A549 (cell line): ENCODE results near the gene NIBAN1. TPM values are rescaled to one million over a fixed set of nuclear protein-coding genes. Genes with fewer than 3 reads are reported as not detected.

Source experiments
- ATAC-seq, 2 experiments: fragments of 200-7000 bp in 1 of 2; fragments of >200 bp in 1 of 2; cut with Nextera tagmentation in 1 of 2; cut with Tn5 transposase in 1 of 2; 3 replicates each; pipeline versions ENCODE4 v1.8.0 to v1.9.1; 2018 to 2020; ENCODE audit warnings: mild to moderate bottlenecking in 1 of 2, moderate library complexity in 1 of 2
- CTCF ChIA-PET: fragments of 300-600 bp; sonication (Branson Sonifier 250); formaldehyde crosslinking; extraction: SDS; loops from one replicate; lab custom pipeline; 2021; ENCODE audit warnings: antibody characterized with exemption, inconsistent platforms; lab: Yijun Ruan, JAX
- POLR2A ChIA-PET: fragments of 350-600 bp; formaldehyde crosslinking; extraction: SDS; loops from one replicate; lab custom pipeline; 2021; ENCODE audit warnings: antibody characterized with exemption, inconsistent platforms; lab: Yijun Ruan, JAX
- DNase-seq, 2 experiments: peaks; one replicate each; pipeline versions ENCODE4 v3.0.0 to v3.0.0-alpha.2; 2011 to 2016; ENCODE audit warnings: low read depth in 1 of 2, low spot score in 1 of 2
- FAIRE-seq: peaks from 2 replicates; lab custom pipeline; 2011; peaks lifted over from hg19 to GRCh38; lab: Jason Lieb, UNC
- H3K27ac ChIP-seq, 2 experiments: fragments of >200 bp; sonication (Bioruptor Twin); formaldehyde crosslinking; 3 replicates each; pipeline ENCODE4 v1.5.1; 2016 to 2017
- H3K4me1 ChIP-seq: fragments of >200 bp; sonication (Bioruptor Twin); formaldehyde crosslinking; 3 replicates; pipeline ENCODE4 v1.6.1; 2016
- H3K4me2 ChIP-seq: fragments of >200 bp; sonication (Bioruptor Twin); formaldehyde crosslinking; 3 replicates; pipeline ENCODE4 v1.6.1; 2016
- H3K4me3 ChIP-seq: fragments of >200 bp; sonication (Bioruptor Twin); formaldehyde crosslinking; 3 replicates; pipeline ENCODE4 v1.5.1; 2016
- H3K9me3 ChIP-seq: fragments of >200 bp; sonication (Bioruptor Twin); formaldehyde crosslinking; 3 replicates; pipeline ENCODE4 v1.6.1; 2016
- BCL3 ChIP-seq: fragments of >200 bp; sonication (Bioruptor Twin); formaldehyde crosslinking; IDR thresholded peaks from 3 replicates; pipeline ENCODE4 v1.6.1; 2016
- CHD4 ChIP-seq: fragments of 200-600 bp; sonication (generic); IDR thresholded peaks from 2 replicates; pipeline ENCODE4 v1.6.1; 2016; ENCODE audit warnings: antibody characterized with exemption, mild to moderate bottlenecking, borderline replicate concordance
- E2F6 ChIP-seq: IDR thresholded peaks from 2 replicates; pipeline ENCODE4 v1.6.1; 2012; ENCODE audit warnings: low read depth, borderline replicate concordance
- EHF ChIP-seq: fragments of 250-450 bp; sonication (Bioruptor Pico); IDR thresholded peaks from 2 replicates; pipeline ENCODE4 v1.5.0; 2020; ENCODE audit warnings: mild to moderate bottlenecking
- EHMT2 ChIP-seq: fragments of 200-600 bp; sonication (generic); IDR thresholded peaks from 2 replicates; pipeline ENCODE4 v1.6.1; 2016; ENCODE audit warnings: antibody characterized with exemption, low read depth, mild to moderate bottlenecking, moderate library complexity
- FOSB ChIP-seq: fragments of 250-450 bp; sonication (Bioruptor Pico); IDR thresholded peaks from 2 replicates; pipeline ENCODE4 v1.5.0; 2020; ENCODE audit warnings: mild to moderate bottlenecking, moderate library complexity
- HOXA7 ChIP-seq: fragments of 250-450 bp; sonication (Bioruptor Pico); IDR thresholded peaks from 2 replicates; pipeline ENCODE4 v1.5.0; 2020; ENCODE audit warnings: mild to moderate bottlenecking, moderate library complexity
- JUNB ChIP-seq: fragments of >200 bp; sonication (Bioruptor Twin); formaldehyde crosslinking; IDR thresholded peaks from 2 replicates; pipeline ENCODE4 v1.6.1; 2016
- POLR2A ChIP-seq: IDR thresholded peaks from 2 replicates; pipeline ENCODE4 v1.6.1; 2012; ENCODE audit warnings: mild to moderate bottlenecking, low read length
- POLR2AphosphoS2 ChIP-seq: conservative IDR thresholded peaks from 2 replicates; pipeline ENCODE4 v1.6.1; 2012; ENCODE audit warnings: low read length, improper control_type of control experiment, inconsistent platforms
- RARB ChIP-seq: fragments of 250-450 bp; sonication (Bioruptor Pico); IDR thresholded peaks from 2 replicates; pipeline ENCODE4 v1.8.0; 2021; ENCODE audit warnings: mild to moderate bottlenecking, moderate library complexity
- REST ChIP-seq: fragments of 200-600 bp; sonication (generic); IDR thresholded peaks from 2 replicates; pipeline ENCODE4 v1.6.1; 2016; ENCODE audit warnings: antibody characterized with exemption, mild to moderate bottlenecking, moderate library complexity
- RFX5 ChIP-seq: fragments of 450-650 bp; IDR thresholded peaks from 2 replicates; pipeline ENCODE4 v1.7.1; 2014; ENCODE audit warnings: antibody characterized with exemption, mild to moderate bottlenecking, moderate library complexity
- SREBF2 ChIP-seq: fragments of 450-650 bp; IDR thresholded peaks from 2 replicates; pipeline ENCODE4 v1.6.1; 2014; ENCODE audit warnings: mild to moderate bottlenecking, moderate library complexity
- TFCP2L1 ChIP-seq: fragments of 250-450 bp; sonication (Bioruptor Pico); IDR thresholded peaks from 2 replicates; pipeline ENCODE4 v1.5.0; 2021; ENCODE audit warnings: mild to moderate bottlenecking
- WGBS: methylation state at CpG from one replicate; pipeline ENCODE4 v1.1.6; 2017; ENCODE audit errors: missing lambda C conversion rate; 5-methylcytosine and 5-hydroxymethylcytosine counted together
- polyA plus RNA-seq, 4 experiments: library from polyadenylated mRNA; depleted of rRNA in 3 of 4; stranded (reverse); fragments of >200 nt; fragmentation: RNase III in 1 of 4; extraction: RNeasy Plus Mini Kit Qiagen cat#74134 plus additional on column Dnase treatment in 1 of 4; gene quantifications; 2 replicates in 3 of 4; 3 replicates in 1 of 4; pipeline ENCODE4 v1.2.3, GENCODE V29; 2011 to 2017
- TF ChIP-seq, protein P1 (sequence below): fragments of >200 bp; sonication (Bioruptor Twin); formaldehyde crosslinking; IDR thresholded peaks from 2 replicates; pipeline ENCODE4 v1.6.1; 2016
- TF ChIP-seq, protein P2 (sequence below): fragments of 250-450 bp; sonication (Bioruptor Pico); IDR thresholded peaks from 2 replicates; pipeline ENCODE4 v1.5.0; 2020; ENCODE audit warnings: low read depth, mild to moderate bottlenecking, moderate library complexity

Gene NIBAN1
- polyA plus RNA-seq, 2 of the 4 experiments (the other 2 are of a cell fraction) = 0.35 to 12.7 TPM

GRCh38 chr1:184947497-184948256 lies 26.6 kb downstream of the NIBAN1 start (continued):
- TF ChIP-seq REST = no peak
- TF ChIP-seq, protein P1, sequence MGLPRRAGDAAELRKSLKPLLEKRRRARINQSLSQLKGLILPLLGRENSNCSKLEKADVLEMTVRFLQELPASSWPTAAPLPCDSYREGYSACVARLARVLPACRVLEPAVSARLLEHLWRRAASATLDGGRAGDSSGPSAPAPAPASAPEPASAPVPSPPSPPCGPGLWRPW = no peak
- TF ChIP-seq RARB (CRISPR knock-in tag) = no peak
- no peak for TF ChIP-seq POLR2AphosphoS2
- TF ChIP-seq, protein P2, sequence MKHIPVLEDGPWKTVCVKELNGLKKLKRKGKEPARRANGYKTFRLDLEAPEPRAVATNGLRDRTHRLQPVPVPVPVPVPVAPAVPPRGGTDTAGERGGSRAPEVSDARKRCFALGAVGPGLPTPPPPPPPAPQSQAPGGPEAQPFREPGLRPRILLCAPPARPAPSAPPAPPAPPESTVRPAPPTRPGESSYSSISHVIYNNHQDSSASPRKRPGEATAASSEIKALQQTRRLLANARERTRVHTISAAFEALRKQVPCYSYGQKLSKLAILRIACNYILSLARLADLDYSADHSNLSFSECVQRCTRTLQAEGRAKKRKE (CRISPR knock-in tag) = no peak
- TF ChIP-seq POLR2A = no peak
- TF ChIP-seq JUNB = no peak
- no peak for TF ChIP-seq EHF (CRISPR knock-in tag)
- no peak for TF ChIP-seq RFX5
- no peak for TF ChIP-seq TFCP2L1
- TF ChIP-seq FOSB (CRISPR knock-in tag) = no peak
- TF ChIP-seq, all 56 proteins: peak for 0

DNA sequence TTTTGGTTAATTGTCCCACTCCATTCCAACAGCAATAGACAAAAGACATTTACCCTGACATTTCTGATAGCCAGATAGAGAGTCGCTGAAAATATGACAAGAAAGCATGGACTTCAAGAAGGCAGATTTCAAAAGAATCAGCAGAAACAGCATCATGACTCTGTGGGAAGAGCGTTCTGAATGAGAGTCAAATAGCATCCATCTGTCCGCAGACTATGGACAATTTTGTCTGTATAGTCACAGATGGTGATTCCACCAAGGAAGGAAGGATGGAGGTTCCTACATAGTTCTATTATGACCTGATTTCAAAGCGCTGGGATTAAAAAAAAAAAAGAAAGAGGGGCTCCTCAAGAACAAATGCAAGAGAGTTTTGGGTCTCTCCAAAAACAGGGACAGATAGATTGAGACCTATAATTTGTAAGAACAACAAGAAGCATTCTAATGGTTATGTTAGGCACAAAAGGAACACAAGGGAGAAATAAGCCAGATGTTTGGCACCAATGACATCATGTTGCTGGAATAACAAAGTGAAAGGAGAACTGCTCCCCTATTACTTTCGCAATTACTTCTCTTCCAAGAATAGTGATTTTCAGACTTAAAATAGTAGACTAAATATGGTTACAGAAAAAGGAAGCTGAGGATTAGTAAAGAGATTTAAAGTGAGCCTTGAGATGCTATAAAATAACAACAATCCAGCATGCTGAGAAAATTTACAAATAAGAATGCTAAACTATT lies 28.5 kb downstream of the NIBAN1 start:
- no peak overlapping the region for H3K4me3 ChIP-seq
- WGBS = 60% methylated on average over 5 of the region's 5 CpGs
- no peaks in the 10 kb centered on the region for H3K4me1 ChIP-seq
- DNase-seq = no peak
- H3K27ac ChIP-seq = no peak overlapping the region
- no peak for FAIRE-seq
- no peak for TF ChIP-seq BCL3
- no peak for TF ChIP-seq POLR2A
- no peak for TF ChIP-seq E2F6
- no peak for TF ChIP-seq SREBF2
- ATAC-seq = no peak
- no peaks in the 10 kb centered on the region for H3K9me3 ChIP-seq
- ChIA-PET POLR2A (no interaction called here), CTCF (no interaction called here)
- H3K4me2 ChIP-seq = no peak overlapping the region

DNA sequence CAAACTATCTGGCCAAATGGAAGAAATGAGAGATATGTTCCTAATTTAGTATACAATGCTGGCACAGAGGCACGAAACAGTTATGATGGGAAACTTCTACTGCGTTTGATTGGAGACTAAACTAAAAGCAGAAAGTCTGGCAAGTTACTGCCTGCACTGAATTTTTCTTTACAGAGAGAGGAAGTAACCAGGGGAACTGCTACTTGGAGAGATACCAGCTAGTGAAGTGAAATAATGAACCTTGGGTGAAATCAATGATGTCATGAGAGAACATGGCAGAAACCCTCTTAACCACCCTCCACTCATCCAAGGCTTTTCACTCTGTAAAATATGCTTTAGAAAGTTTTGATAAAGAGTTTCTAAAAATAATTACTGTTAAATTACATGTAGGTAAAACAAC lies 29.3 kb downstream of the NIBAN1 start:
- H3K4me1 ChIP-seq = no peaks in the 10 kb centered on the region
- TF ChIP-seq CHD4 (no peak), EHMT2 (no peak), HOXA7 (CRISPR knock-in tag) (no peak), RARB (CRISPR knock-in tag) (no peak)
- H3K4me2 ChIP-seq = no peak overlapping the region
- ChIA-PET POLR2A (no interaction called here), CTCF (no interaction called here)
- 73% methylated on average over 2 of the region's 2 CpGs for WGBS
- no peak overlapping the region for H3K27ac ChIP-seq
- ATAC-seq (no peak), DNase-seq (no peak), FAIRE-seq (no peak)
- no peaks in the 10 kb centered on the region for H3K9me3 ChIP-seq
- no peak overlapping the region for H3K4me3 ChIP-seq
